Measurements from ENCODE around the gene ESPN.

- TF ChIP-seq POLR2A (IDR thresholded peaks at IDR 0.05), result no peak
- no peak for TF ChIP-seq CTCF (IDR thresholded peaks at IDR 0.05)
- TF ChIP-seq EP300 (IDR thresholded peaks at IDR 0.05), result no peak
- no peak for TF ChIP-seq POLR2AphosphoS5 (IDR thresholded peaks at IDR 0.05)
Measured at GRCh38 chr1:6420454-6421042, 4.0 kb upstream of the ESPN start.

All from sigmoid colon (tissue), 4 donors.